ENCODE results near the gene DR1. TPM values are rescaled to one million over a fixed set of nuclear protein-coding genes. Genes with fewer than 3 reads are reported as not detected.

DR1 gene
- polyA plus RNA-seq, 3 donors, result 13.5 to 61.8 (median 61.0) TPM

- Mint-ChIP-seq H3K36me3 (no peaks in the 10 kb centered on the region), H3K9me3 (peaks cover 4 to 29% (median 8%) of the 10 kb centered on the region in 7 donors), H3K27ac (no peak overlapping the region), H3K4me1 (peaks cover 13% of the 10 kb centered on the region), H3K4me3 (no peak overlapping the region), H3K27me3 (ENCODE audit: low read depth in 3 of 3) (peaks cover 0 to 2% (median 1%) of the 10 kb centered on the region in 3 donors)
- TF ChIP-seq, protein P1, sequence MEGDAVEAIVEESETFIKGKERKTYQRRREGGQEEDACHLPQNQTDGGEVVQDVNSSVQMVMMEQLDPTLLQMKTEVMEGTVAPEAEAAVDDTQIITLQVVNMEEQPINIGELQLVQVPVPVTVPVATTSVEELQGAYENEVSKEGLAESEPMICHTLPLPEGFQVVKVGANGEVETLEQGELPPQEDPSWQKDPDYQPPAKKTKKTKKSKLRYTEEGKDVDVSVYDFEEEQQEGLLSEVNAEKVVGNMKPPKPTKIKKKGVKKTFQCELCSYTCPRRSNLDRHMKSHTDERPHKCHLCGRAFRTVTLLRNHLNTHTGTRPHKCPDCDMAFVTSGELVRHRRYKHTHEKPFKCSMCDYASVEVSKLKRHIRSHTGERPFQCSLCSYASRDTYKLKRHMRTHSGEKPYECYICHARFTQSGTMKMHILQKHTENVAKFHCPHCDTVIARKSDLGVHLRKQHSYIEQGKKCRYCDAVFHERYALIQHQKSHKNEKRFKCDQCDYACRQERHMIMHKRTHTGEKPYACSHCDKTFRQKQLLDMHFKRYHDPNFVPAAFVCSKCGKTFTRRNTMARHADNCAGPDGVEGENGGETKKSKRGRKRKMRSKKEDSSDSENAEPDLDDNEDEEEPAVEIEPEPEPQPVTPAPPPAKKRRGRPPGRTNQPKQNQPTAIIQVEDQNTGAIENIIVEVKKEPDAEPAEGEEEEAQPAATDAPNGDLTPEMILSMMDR (IDR thresholded peaks at IDR 0.05), result no peak
- DNase-seq, result no peak
- Histone ChIP-seq H3K27me3 (ENCODE audit: control insufficient read depth in 2 of 2, insufficient read depth in 2 of 2, low read length in 2 of 2) (no peaks in the 10 kb centered on the region), H3K36me3 (replicated peaks in 1 of 2; ENCODE audit: control insufficient read depth in 1 of 2, insufficient read depth in 2 of 2, low read length in 2 of 2) (no peaks in the 10 kb centered on the region), H3K9me3 (replicated peaks in 1 of 2; ENCODE audit: control insufficient read depth in 1 of 2, insufficient read depth in 1 of 2, low read length in 2 of 2) (peaks cover 0 to 16% of the 10 kb centered on the region in 2 donors), H3K4me2 (replicated peaks; ENCODE audit: extremely low read depth, low read length, poor library complexity, severe bottlenecking) (no peak overlapping the region), H3K27ac (ENCODE audit: low read depth in 1 of 2, low read length in 2 of 2) (no peak overlapping the region), H3K4me3 (replicated peaks in 1 of 3; ENCODE audit: low read depth in 2 of 3, low read length in 3 of 3) (no peak overlapping the region), H3K4me1 (ENCODE audit: control insufficient read depth in 1 of 2, insufficient read depth in 2 of 2, low read length in 2 of 2) (peaks cover 9 to 13% of the 10 kb centered on the region in 2 donors), H2AFZ (ENCODE audit: insufficient read depth, low read depth, low read length, poor library complexity, severe bottlenecking) (no peak overlapping the region), H3K79me2 (ENCODE audit: insufficient read depth, low read length) (no peaks in the 10 kb centered on the region), H4K20me1 (ENCODE audit: insufficient read depth, low read length) (no peaks in the 10 kb centered on the region), H3K9ac (ENCODE audit: insufficient read depth, low read length, poor library complexity, severe bottlenecking) (no peak overlapping the region)
- WGBS (ENCODE audit: insufficient coverage), result no CpG with 5 or more reads among the region's 2 CpGs
- intact Hi-C loops (cut with micrococcal nuclease), result no loop called here
These were observed 65.3 kb downstream of the DR1 start for GRCh38 chr1:93411000-93411399.

DNA sequence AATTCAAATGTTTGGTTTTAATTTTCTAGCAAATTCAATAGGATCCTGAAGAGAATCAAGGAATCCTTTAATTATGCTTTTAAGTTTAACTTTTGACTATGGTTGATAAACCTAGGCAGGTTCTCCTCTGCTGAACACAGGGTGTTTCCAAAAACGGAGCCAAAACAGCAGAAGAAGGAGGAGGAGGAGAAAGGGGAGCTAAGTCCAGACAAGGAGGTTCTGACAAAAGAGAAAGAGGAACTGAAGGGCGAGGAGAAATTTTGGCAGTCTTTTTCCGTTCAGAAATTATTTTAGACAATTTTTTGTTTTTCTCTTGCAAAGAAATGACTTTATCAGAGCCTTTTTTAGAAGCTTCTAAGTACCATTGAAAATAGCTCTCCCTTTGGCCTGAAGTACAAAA is 69.0 kb downstream of the DR1 start:
- Mint-ChIP-seq H3K27me3 (ENCODE audit: low read depth in 3 of 3) (no peaks in the 10 kb centered on the region), H3K4me3 (peak overlapping the region in 1 of 2 donors; percentile 72), H3K4me1 (peaks cover 16% of the 10 kb centered on the region), H3K9me3 (peaks cover 0 to 4% (median 0%) of the 10 kb centered on the region in 7 donors), H3K36me3 (no peaks in the 10 kb centered on the region), H3K27ac (peak overlapping the region in 3 of 7 donors; percentile 63 to 83 (median 66))
- H4K20me1 ChIP-seq (ENCODE audit: insufficient read depth, low read length), result no peaks in the 10 kb centered on the region
- TF ChIP-seq, protein P1 (IDR thresholded peaks at IDR 0.05), result no peak
- no peaks in the 10 kb centered on the region for H3K36me3 ChIP-seq (replicated peaks in 1 of 2; ENCODE audit: control insufficient read depth in 1 of 2, insufficient read depth in 2 of 2, low read length in 2 of 2)
- peak overlapping the region; percentile 38 for H3K9ac ChIP-seq (ENCODE audit: insufficient read depth, low read length, poor library complexity, severe bottlenecking)
- WGBS (ENCODE audit: insufficient coverage), result no CpG with 5 or more reads among the region's 3 CpGs
- peak overlapping the region in 2 of 3 experiments; percentile 22 to 54 for H3K4me3 ChIP-seq (replicated peaks in 1 of 3; ENCODE audit: low read depth in 2 of 3, low read length in 3 of 3)
- H3K79me2 ChIP-seq (ENCODE audit: insufficient read depth, low read length), result no peaks in the 10 kb centered on the region
- H3K27ac ChIP-seq (ENCODE audit: low read depth in 1 of 2, low read length in 2 of 2), result peak overlapping the region in 1 of 2 donors; percentile 22
- DNase-seq, result no peak
- H3K4me1 ChIP-seq (ENCODE audit: control insufficient read depth in 1 of 2, insufficient read depth in 2 of 2, low read length in 2 of 2), result peaks cover 9 to 13% of the 10 kb centered on the region in 2 donors
- H2AFZ ChIP-seq (ENCODE audit: insufficient read depth, low read depth, low read length, poor library complexity, severe bottlenecking), result no peak overlapping the region
- no peaks in the 10 kb centered on the region for H3K9me3 ChIP-seq (replicated peaks in 1 of 2; ENCODE audit: control insufficient read depth in 1 of 2, insufficient read depth in 1 of 2, low read length in 2 of 2)
- no peaks in the 10 kb centered on the region for H3K27me3 ChIP-seq (ENCODE audit: control insufficient read depth in 2 of 2, insufficient read depth in 2 of 2, low read length in 2 of 2)
- intact Hi-C loops (cut with micrococcal nuclease), result no loop called here
- H3K4me2 ChIP-seq (replicated peaks; ENCODE audit: extremely low read depth, low read length, poor library complexity, severe bottlenecking), result peak overlapping the region; percentile 65
